ENCODE measurements around the gene MEX3D. TPM values are rescaled to one million over a fixed set of nuclear protein-coding genes. Genes with fewer than 3 reads are reported as not detected.
A peak's percentile ranks its signal among the peaks of the same experiment; 100 is the strongest.

Gene MEX3D
- total RNA-seq, 1 experiment from 2014 or later = 70.4 TPM

GRCh38 chr19:1505012-1505411 lies 63.1 kb downstream of the MEX3D start:
- Histone ChIP-seq H4K20me1 (ENCODE audit: control insufficient read depth, insufficient read depth, insufficient read length) (no peaks in the 10 kb centered on the region), H2BK5ac (ENCODE audit: insufficient read length, low read length) (no peak overlapping the region), H3K79me1 (ENCODE audit: insufficient read depth, low read depth, low read length, poor library complexity, severe bottlenecking) (no peaks in the 10 kb centered on the region), H3K18ac (ENCODE audit: insufficient read length, low read depth, low read length) (no peak overlapping the region), H4K91ac (ENCODE audit: insufficient read length, low read depth, low read length) (no peak overlapping the region), H3K14ac (ENCODE audit: insufficient read depth, low read length) (no peak overlapping the region), H3K4ac (ENCODE audit: low read depth, low read length) (no peak overlapping the region), H3K9me3 (ENCODE audit: control insufficient read depth, low read depth, low read length) (no peaks in the 10 kb centered on the region), H3K23ac (ENCODE audit: insufficient read length, low read depth, low read length) (no peak overlapping the region), H3K27ac (ENCODE audit: insufficient read length, low read depth, low read length) (no peak overlapping the region), H3K79me2 (ENCODE audit: insufficient read depth, low read length) (no peaks in the 10 kb centered on the region), H4K8ac (replicated peaks; ENCODE audit: insufficient read length, low read depth, low read length) (no peak overlapping the region), H3K56ac (ENCODE audit: insufficient read length, low read depth, low read length) (no peak overlapping the region), H2BK15ac (ENCODE audit: low read depth, low read length) (no peak overlapping the region), H3K9ac (ENCODE audit: extremely low read depth, insufficient read length, low read length) (no peak overlapping the region), H3K27me3 (ENCODE audit: insufficient read depth, low read length) (no peaks in the 10 kb centered on the region; the same call in 1 of the 2 replicates), H4K5ac (ENCODE audit: insufficient read length, low read depth, low read length) (no peak overlapping the region), H3K23me2 (ENCODE audit: insufficient read length, low read depth, low read length, poor library complexity, severe bottlenecking) (peaks cover 11% of the 10 kb centered on the region), H2BK20ac (ENCODE audit: low read depth, low read length, poor library complexity, severe bottlenecking) (no peak overlapping the region), H2BK120ac (ENCODE audit: low read depth, low read length, poor library complexity, severe bottlenecking) (no peak overlapping the region), H3K4me2 (ENCODE audit: insufficient read depth, insufficient read length, low read length) (no peak overlapping the region), H2AFZ (ENCODE audit: low read length) (no peak overlapping the region), H2BK12ac (ENCODE audit: insufficient read length, low read depth, low read length) (no peak overlapping the region), H3T11ph (ENCODE audit: low read length) (no peak overlapping the region), H3K4me1 (ENCODE audit: insufficient read depth, low read length) (no peaks in the 10 kb centered on the region), H2AK5ac (ENCODE audit: insufficient read length, low read length) (no peak overlapping the region)
- Mint-ChIP-seq H3K27me3 (ENCODE audit: low read depth) (peaks cover 68% of the 10 kb centered on the region), H3K27ac (no peak overlapping the region), H3K36me3 (ENCODE audit: insufficient read depth in 1 of 3, low read depth in 3 of 3) (no peaks in the 10 kb centered on the region), H3K9me3 (peaks cover 5 to 16% of the 10 kb centered on the region in 2 experiments), H3K4me1 (peaks cover 7 to 14% of the 10 kb centered on the region in 2 experiments), H3K4me3 (peak overlapping the region in 1 of 2 experiments; percentile 40; a peak in 1 of 5 replicates)
- no peak for TF ChIP-seq CTCF (conservative IDR thresholded peaks at IDR 0.05)
- DNase-seq = no peak
- no CpG with 5 or more reads among the region's 8 CpGs for WGBS (ENCODE audit: extremely low coverage, insufficient read length, low lambda C conversion rate)

Other genes with a start within 250 kb of the MEX3D start
- gene NDUFS7, start 184.4 kb downstream of the MEX3D start, total RNA-seq (2021) = 83.7 and 83.9 TPM in 2 replicates
- gene GAMT, start 166.8 kb downstream of the MEX3D start, total RNA-seq (2021) = 26.6 and 27.4 TPM in 2 replicates
- gene DAZAP1, start 160.7 kb downstream of the MEX3D start, total RNA-seq (2021) = 255 and 265 TPM in 2 replicates
- gene RPS15, start 129.9 kb downstream of the MEX3D start, total RNA-seq (2021) = 1,628 and 1,677 TPM in 2 replicates
- gene APC2, start 118.2 kb downstream of the MEX3D start, total RNA-seq (2021) = 0.68 and 2.0 TPM in 2 replicates
- 30.3 and 36.8 TPM in 2 replicates for gene C19orf25, start 89.1 kb downstream of the MEX3D start, total RNA-seq (2021)
- 5.8 and 9.1 TPM in 2 replicates for gene PCSK4, start 78.0 kb downstream of the MEX3D start, total RNA-seq (2021)
- gene REEP6, start 77.1 kb downstream of the MEX3D start, total RNA-seq (2021) = 10.4 and 10.5 TPM in 2 replicates
- gene ADAMTSL5, start 55.3 kb downstream of the MEX3D start, total RNA-seq (2021) = 1.4 and 1.5 TPM in 2 replicates
- gene PLK5, start 44.2 kb downstream of the MEX3D start, total RNA-seq (2021) = 0.50 and 0.57 TPM in 2 replicates
- gene MBD3, start 24.5 kb upstream of the MEX3D start, total RNA-seq (2021) = 126 and 128 TPM in 2 replicates
- 166 and 174 TPM in 2 replicates for gene UQCR11, start 37.1 kb upstream of the MEX3D start, total RNA-seq (2021)
- 304 TPM in 2 replicates for gene TCF3, start 84.3 kb upstream of the MEX3D start, total RNA-seq (2021)
- 0.04 and 0.07 TPM in 2 replicates for gene ONECUT3, start 185.2 kb upstream of the MEX3D start, total RNA-seq (2021)
- 8.7 and 9.6 TPM in 2 replicates for gene ATP8B3, start 244.0 kb upstream of the MEX3D start, total RNA-seq (2021)